HG03159 (cell line): ENCODE data around the gene COQ7.

Experiments
- ATAC-seq: cut with Tn5 transposase; IDR thresholded peaks from one replicate; pipeline ENCODE4 v1.9.1; 2021; ENCODE audit warnings: mild to moderate bottlenecking, moderate library complexity; ENCODE audit not compliant: unreplicated experiment

The COQ7 gene

DNA sequence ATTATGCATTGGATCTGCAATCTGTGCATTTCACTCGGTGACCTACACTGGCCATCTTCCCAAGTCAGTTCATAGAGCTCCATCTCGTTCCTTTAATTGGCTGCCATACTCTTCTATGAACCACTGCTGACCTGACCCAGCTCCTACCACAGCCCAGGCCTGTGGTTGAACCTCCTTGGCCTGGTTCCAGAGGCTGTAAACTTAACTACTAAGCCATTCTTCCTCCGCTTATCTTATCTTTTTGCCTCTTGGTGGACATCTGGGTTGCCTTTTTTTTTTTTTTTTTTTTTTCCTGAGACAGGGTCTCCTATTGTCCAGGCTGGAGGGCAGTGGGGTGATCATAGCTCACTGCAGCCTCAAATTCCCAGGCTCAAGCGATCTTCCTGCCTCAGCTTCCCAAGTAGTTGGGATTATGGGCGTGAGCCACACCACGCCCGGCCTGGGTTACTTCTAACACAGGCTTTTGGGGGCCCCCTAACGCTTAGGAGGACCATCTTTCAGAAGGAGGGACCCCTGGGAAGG is 18.3 kb downstream of the COQ7 start:
- no peak for ATAC-seq

- peak; percentile 82 for ATAC-seq
These were observed 19.1 kb downstream of the COQ7 start for GRCh38 chr16:19086322-19087199.

DNA sequence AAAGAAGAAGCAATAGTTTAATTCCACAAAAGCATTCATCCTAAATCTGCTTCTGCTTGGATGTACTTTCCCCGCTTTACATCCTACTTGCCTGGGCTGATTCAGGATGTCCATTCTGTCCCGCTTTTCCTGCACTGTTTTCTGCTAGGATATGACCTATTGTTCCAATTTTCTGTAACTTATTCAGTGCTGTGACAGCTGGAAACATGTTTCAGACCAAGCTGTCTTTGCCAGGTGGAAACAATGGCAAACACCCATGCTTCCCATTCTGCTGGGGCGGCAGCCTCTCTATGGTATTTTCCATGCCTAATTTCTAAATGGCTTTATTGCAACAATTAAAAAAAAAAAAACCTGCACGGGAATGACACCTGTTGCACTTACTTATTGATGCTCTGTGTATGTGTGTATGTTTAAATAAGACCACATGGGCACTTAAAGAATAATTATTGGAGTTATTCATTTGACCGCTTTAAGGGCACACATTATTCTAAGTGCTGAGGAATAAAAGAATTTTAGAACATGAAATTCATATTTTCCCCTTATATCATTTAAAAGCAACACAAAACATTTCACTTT is 21.0 kb downstream of the COQ7 start:
- no peak for ATAC-seq

DNA sequence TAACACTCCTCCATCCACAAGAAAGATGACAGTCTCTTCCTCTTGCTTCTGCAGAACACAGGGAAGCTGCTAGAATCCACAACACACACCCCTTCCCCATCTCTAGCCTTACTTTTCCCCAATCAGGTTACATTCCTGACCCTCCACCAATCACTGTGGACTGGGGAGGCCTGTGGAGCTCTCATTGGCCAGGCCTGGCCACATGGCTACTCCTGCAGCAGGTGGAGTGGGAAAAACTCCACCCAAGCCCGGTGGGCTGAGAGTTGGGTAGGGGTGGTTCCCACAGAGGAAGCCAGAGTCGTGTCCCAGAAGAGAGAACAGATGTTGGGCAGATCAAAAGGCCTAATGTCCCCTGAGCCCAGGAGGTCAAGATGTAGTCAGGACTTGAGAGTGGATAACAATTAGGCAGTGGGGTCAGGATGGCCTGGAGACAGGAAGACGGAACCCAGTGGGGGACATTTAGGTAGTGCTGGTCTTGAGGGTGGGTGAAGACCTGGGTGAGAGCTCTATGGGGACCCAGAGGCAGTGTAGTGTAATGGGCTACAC is 22.1 kb downstream of the COQ7 start:
- ATAC-seq, result no peak

DNA sequence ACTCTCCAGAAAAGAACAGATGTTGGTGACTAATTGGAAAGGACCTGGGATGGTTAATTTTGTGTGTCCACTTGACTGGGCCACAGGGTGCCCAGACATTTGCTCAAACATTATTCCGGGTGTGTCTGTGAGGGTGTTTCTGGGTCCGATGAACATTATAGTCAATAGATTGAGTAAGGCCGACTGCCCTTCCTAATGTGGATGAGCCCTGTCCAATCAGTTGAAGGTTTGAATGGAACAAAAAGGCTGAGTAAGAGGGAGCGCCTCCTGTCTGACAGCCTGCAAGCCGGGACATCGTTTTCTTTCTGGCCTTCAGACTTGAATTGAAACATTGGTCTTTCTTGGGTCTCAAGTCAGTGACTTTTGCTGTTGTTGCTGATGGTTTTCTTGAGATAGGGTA is 23.5 kb downstream of the COQ7 start:
- no peak for ATAC-seq

GRCh38 chr16:19092653-19093410 is 25.4 kb downstream of the COQ7 start:
- ATAC-seq, result no peak

DNA sequence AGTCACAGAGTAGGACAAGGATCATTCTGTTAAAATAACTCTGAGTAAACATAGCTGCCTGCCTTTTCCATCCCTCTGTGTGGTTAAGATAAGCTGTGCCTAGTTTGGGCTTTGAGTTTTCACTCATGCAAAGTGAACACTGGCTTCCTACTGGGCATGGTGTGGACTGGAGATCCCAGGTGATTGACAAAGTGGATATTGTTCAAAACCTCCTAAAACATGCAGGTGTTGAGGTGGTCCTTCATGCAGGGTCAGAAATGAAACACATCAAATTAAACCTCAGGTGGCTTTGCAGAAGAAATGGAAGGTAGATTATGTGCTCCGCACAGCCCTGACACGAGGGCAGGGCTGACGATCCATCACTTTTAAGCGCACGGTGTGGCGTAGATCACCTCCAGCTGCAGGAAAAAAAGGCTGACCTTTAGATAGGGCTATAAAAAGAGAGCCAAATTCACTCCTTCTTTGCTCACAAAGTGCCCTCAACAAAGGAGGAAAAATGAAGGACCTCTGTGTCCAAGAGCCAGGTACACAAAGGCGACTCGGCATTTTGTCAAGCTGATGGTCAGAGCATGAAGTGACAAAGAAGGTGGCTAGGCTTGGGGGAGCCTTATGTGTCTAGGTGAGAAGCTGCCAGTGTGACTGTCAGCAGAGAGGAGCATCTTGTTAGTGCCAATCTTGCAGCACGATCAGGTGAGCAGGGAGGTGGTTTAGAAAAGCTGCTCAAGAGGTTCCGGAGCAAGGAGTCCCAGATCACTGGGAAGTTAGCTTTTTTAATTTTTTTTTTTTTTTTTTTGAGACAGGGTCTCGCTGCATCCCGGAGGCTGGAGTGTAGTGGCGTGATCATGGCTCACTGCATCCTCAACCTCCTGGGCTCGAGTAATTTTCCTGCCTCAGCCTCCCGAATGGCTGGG is 26.5 kb downstream of the COQ7 start:
- ATAC-seq, result no peak

DNA sequence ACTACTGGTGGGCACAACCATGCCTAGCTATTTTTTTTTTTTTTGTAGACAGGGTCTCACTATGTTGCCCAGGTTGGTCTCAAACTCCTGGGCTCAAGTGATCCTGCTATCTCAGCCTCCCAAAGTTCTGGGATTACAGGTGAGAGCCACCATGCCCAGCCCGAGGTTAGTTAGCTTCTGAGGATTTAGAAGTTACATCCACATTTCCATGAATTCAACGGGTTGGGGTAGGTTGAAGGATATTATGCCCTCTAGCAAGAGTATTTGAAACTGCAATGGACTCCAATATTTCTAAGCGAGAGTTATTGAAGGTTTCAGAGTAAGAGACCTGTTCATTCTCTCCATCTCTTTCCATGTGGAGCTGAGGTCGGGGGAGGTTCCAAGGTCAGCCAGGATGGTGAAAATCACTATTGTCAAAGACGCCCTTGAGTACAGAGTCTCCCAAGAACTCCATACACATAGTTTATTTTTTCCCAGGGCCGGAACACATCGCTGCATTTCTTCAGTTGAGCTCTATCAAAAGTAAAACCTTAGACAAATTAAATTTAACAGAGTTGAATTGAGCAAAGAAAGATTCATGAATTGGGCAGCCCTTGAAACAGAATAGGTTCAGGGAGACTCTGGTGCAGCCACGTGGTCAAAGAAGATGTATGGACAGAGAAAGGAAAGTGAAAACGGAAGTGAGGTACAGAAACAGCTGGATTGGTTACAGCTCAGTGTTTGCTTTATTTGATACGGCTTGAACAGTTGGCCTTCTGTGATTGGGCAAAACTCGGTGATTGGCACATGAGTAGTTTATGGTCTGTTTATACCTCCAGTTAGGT is 27.3 kb downstream of the COQ7 start:
- ATAC-seq, result no peak

- no peak for ATAC-seq
These were observed 28.2 kb downstream of the COQ7 start for GRCh38 chr16:19095654-19096053.

DNA sequence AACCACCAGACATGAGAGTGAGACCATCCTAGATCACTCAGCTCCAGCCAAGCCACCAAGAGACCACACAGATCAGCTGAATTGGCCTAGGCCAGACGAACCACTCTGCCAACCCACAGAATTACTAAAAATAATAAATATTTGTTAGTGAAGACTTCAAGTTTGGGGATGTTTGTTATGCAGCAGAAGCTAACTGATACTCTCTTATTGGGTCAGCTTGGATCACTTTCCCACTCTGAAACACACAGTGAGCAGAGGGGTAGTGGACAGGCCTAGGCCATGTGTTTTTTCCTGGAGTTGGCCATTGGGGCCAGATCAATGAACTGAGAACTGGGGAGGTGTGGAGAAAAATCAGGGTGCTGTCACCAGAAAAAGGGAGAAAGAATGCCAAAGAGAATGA is 30.8 kb downstream of the COQ7 start:
- no peak for ATAC-seq

DNA sequence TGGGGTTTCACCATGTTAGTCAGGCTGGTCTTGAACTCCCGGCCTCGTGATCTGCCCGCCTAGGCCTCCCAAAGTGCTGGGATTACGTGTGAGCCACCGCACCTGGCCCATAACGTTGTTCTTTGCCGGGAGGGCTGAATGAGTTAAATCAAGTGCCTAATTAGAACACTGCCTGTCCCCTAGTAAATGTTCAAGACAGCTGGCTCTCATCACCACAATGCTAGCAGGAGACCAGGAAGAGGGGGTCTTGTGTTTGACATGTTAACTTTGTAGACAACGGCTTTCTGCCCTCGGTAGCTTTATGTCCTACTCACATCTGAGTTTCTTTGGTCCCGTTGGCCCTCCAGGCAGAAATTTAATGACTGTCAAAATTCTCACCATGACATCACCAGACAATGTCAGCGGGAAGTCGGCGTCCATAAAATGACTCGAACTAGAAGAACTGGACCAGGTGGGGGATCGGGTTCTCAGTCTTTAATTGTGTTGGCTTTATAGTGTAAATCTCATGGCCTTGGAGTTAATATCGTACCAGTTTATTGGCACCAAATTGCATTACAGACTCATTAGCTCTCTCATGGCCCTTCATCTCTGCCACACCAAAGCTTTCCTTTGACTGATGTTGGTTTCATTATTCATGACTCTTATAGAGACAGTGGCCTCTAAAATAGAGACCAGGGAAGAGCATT is 34.9 kb downstream of the COQ7 start:
- no peak for ATAC-seq

DNA sequence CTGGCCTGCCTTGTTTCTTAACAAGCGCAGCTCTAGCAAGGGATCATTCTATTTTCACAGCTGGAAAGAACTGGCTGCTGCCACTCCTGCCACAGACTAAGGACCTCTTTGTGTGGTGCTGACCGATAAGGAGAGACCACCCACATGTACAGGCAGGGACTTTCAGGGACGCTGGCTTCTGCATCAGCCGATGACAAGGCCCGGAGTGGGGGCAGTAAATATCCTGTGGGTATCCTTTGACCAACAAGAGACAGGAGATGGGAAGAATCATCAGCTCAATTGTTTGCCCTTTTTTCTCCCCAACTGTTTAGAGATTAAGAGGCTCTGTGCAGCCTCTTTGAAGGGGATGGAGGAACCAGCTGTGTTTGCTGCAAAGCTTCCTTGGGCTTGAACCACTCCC is 37.2 kb downstream of the COQ7 start:
- ATAC-seq, result no peak

- no peak for ATAC-seq
These were observed 37.7 kb downstream of the COQ7 start for GRCh38 chr16:19105131-19105530.

GRCh38 chr16:19105891-19106624 is 38.6 kb downstream of the COQ7 start:
- ATAC-seq, result no peak

- ATAC-seq, result no peak
These were observed 39.2 kb downstream of the COQ7 start for GRCh38 chr16:19106625-19107020.

GRCh38 chr16:19108409-19109287 is 41.2 kb downstream of the COQ7 start:
- ATAC-seq, result no peak

- ATAC-seq, result no peak
These were observed 41.9 kb downstream of the COQ7 start for GRCh38 chr16:19109288-19109664.
